GM12865 (cell line): ENCODE data around the gene CYLD.

Experiments used
- DNase-seq: peaks from one replicate; pipeline ENCODE4 v3.0.0; 2010; ENCODE audit warnings: low read depth
- H3K4me3 ChIP-seq: 2 replicates; pipeline ENCODE4 v1.5.1; 2011; ENCODE audit warnings: mild to moderate bottlenecking, low read depth, low read length, control low read depth
- CTCF ChIP-seq: IDR thresholded peaks from 2 replicates; pipeline ENCODE4 v1.5.1; 2011; ENCODE audit warnings: low read length, control low read depth, low read depth, inconsistent platforms; ENCODE audit not compliant: insufficient read depth; ENCODE audit errors: missing control alignments

The CYLD gene

GRCh38 chr16:50711862-50712559 lies 29.9 kb upstream of the CYLD start:
- no peak for TF ChIP-seq CTCF
- DNase-seq, result no peak
- H3K4me3 ChIP-seq, result no peak overlapping the region

- no peak for DNase-seq
- TF ChIP-seq CTCF, result no peak
- H3K4me3 ChIP-seq, result no peak overlapping the region
Measured at GRCh38 chr16:50712560-50712898, 29.4 kb upstream of the CYLD start.

GRCh38 chr16:50712956-50713355 lies 28.9 kb upstream of the CYLD start:
- no peak for DNase-seq
- no peak for TF ChIP-seq CTCF
- no peak overlapping the region for H3K4me3 ChIP-seq

- TF ChIP-seq CTCF, result no peak
- no peak overlapping the region for H3K4me3 ChIP-seq
- DNase-seq, result no peak
Measured at GRCh38 chr16:50717091-50717490, 24.8 kb upstream of the CYLD start.

DNA sequence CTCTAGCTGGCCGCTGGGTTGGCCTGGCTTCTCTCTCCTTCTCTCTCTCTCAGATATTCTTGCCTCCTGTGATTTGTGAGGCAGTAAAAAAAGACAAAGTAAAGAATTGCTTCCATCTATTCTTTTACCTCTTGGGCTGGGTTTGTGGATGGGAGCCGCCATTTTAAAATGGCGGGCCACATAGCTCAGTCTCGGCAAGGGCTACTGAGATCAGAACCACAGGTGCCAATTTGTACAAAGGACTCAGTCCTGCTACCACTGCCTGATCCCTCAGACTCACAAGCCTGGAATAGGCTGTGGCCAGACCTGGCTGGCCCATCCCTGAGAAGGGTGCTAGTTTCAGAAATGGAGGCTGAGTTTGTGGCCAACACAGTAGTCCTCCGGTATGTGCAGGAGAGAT lies 24.4 kb upstream of the CYLD start:
- no peak overlapping the region for H3K4me3 ChIP-seq
- TF ChIP-seq CTCF, result no peak
- DNase-seq, result no peak

GRCh38 chr16:50718061-50718760 lies 23.7 kb upstream of the CYLD start:
- H3K4me3 ChIP-seq, result no peak overlapping the region
- no peak for DNase-seq
- TF ChIP-seq CTCF, result no peak
